ENCODE measurements around the gene RYR1. TPM values are rescaled to one million over a fixed set of nuclear protein-coding genes. Genes with fewer than 3 reads are reported as not detected.
"Not testable (repeated sequence)": the region's sequence is repeated elsewhere in the genome, so short reads cannot be mapped to it uniquely, and the experiment has no call there.

Gene RYR1
- polyA plus RNA-seq, 4 donors, result 0.81 to 2.3 TPM; not detected in 2

GRCh38 chr19:38425810-38426466, 7.6 kb upstream of the RYR1 start, which contains the start of gene RASGRP4:
TSS of gene RASGRP4 (minus strand) at chr19:38426219. CDS start at chr19:38426091, 128 bp downstream.
- Histone ChIP-seq H3K27me3 (ENCODE audit: control insufficient read depth in 3 of 3, insufficient read depth in 3 of 3, low read length in 3 of 3) (peaks cover 0 to 20% (median 0%) of the 10 kb centered on the region in 3 donors), H3K36me3 (ENCODE audit: control insufficient read depth in 3 of 3, insufficient read depth in 2 of 3, low read depth in 1 of 3, low read length in 3 of 3) (no peaks in the 10 kb centered on the region), H3K4me3 (ENCODE audit: low read depth in 1 of 3, low read length in 3 of 3) (no peak within 1 kb of the TSS), H3K4me1 (ENCODE audit: control insufficient read depth in 3 of 3, insufficient read depth in 2 of 3, low read depth in 1 of 3, low read length in 2 of 3) (no peaks in the 10 kb centered on the region), H3K9me3 (ENCODE audit: control insufficient read depth in 2 of 2, insufficient read depth in 1 of 2, low read depth in 1 of 2, low read length in 1 of 2) (no peaks in the 10 kb centered on the region), H3K27ac (ENCODE audit: low read depth in 1 of 3, low read length in 2 of 3) (no peak within 1 kb of the TSS)
- FAIRE-seq (no peak), DNase-seq (no peak)
- WGBS, 3 donors, result 25 to 43% (median 36%) methylated on average over 20 of the region's 20 CpGs

GRCh38 chr19:38427035-38427677, 6.3 kb upstream of the RYR1 start:
- 58 to 63% (median 60%) methylated on average over 11 to 17 of the region's 17 CpGs for WGBS, 3 donors
- not testable (repeated sequence) for H3K36me3 ChIP-seq (ENCODE audit: control insufficient read depth in 3 of 3, insufficient read depth in 2 of 3, low read depth in 1 of 3, low read length in 3 of 3); H3K4me1 ChIP-seq (ENCODE audit: control insufficient read depth in 3 of 3, insufficient read depth in 2 of 3, low read depth in 1 of 3, low read length in 2 of 3); DNase-seq; H3K27ac ChIP-seq (ENCODE audit: low read depth in 1 of 3, low read length in 2 of 3); FAIRE-seq; H3K4me3 ChIP-seq (ENCODE audit: low read depth in 1 of 3, low read length in 3 of 3); H3K9me3 ChIP-seq (ENCODE audit: control insufficient read depth in 2 of 2, insufficient read depth in 1 of 2, low read depth in 1 of 2, low read length in 1 of 2)
- peaks cover 0 to 18% (median 0%) of the 10 kb centered on the region in 3 donors for H3K27me3 ChIP-seq (ENCODE audit: control insufficient read depth in 3 of 3, insufficient read depth in 3 of 3, low read length in 3 of 3)

- Histone ChIP-seq H3K36me3 (ENCODE audit: control insufficient read depth in 3 of 3, insufficient read depth in 2 of 3, low read depth in 1 of 3, low read length in 3 of 3) (no peaks in the 10 kb centered on the region), H3K27ac (ENCODE audit: low read depth in 1 of 3, low read length in 2 of 3) (no peak overlapping the region), H3K27me3 (ENCODE audit: control insufficient read depth in 3 of 3, insufficient read depth in 3 of 3, low read length in 3 of 3) (peaks cover 0 to 24% (median 2%) of the 10 kb centered on the region in 3 donors), H3K4me3 (ENCODE audit: low read depth in 1 of 3, low read length in 3 of 3) (no peak overlapping the region), H3K4me1 (ENCODE audit: control insufficient read depth in 3 of 3, insufficient read depth in 2 of 3, low read depth in 1 of 3, low read length in 2 of 3) (no peaks in the 10 kb centered on the region), H3K9me3 (ENCODE audit: control insufficient read depth in 2 of 2, insufficient read depth in 1 of 2, low read depth in 1 of 2, low read length in 1 of 2) (no peaks in the 10 kb centered on the region)
- no peak for DNase-seq
- 47 to 58% (median 55%) methylated on average over 14 of the region's 14 CpGs for WGBS, 3 donors
- FAIRE-seq, result no peak
These were observed 4.3 kb upstream of the RYR1 start for GRCh38 chr19:38429055-38429810.

GRCh38 chr19:38429811-38430156, 3.7 kb upstream of the RYR1 start:
- WGBS, 3 donors, result 73 to 80% (median 80%) methylated on average over 2 of the region's 2 CpGs
- peaks cover 0 to 30% (median 4%) of the 10 kb centered on the region in 3 donors for H3K27me3 ChIP-seq (ENCODE audit: control insufficient read depth in 3 of 3, insufficient read depth in 3 of 3, low read length in 3 of 3)
- no peak overlapping the region for H3K4me3 ChIP-seq (ENCODE audit: low read depth in 1 of 3, low read length in 3 of 3)
- H3K4me1 ChIP-seq (ENCODE audit: control insufficient read depth in 3 of 3, insufficient read depth in 2 of 3, low read depth in 1 of 3, low read length in 2 of 3), result no peaks in the 10 kb centered on the region
- FAIRE-seq (no peak), DNase-seq (no peak)
- no peaks in the 10 kb centered on the region for H3K36me3 ChIP-seq (ENCODE audit: control insufficient read depth in 3 of 3, insufficient read depth in 2 of 3, low read depth in 1 of 3, low read length in 3 of 3)
- H3K9me3 ChIP-seq (ENCODE audit: control insufficient read depth in 2 of 2, insufficient read depth in 1 of 2, low read depth in 1 of 2, low read length in 1 of 2), result no peaks in the 10 kb centered on the region
- H3K27ac ChIP-seq (ENCODE audit: low read depth in 1 of 3, low read length in 2 of 3), result no peak overlapping the region

GRCh38 chr19:38430931-38431330, 2.6 kb upstream of the RYR1 start:
- no peaks in the 10 kb centered on the region for H3K9me3 ChIP-seq (ENCODE audit: control insufficient read depth in 2 of 2, insufficient read depth in 1 of 2, low read depth in 1 of 2, low read length in 1 of 2)
- WGBS, 3 donors, result 76 to 84% (median 82%) methylated on average over 7 of the region's 7 CpGs

GRCh38 chr19:38434549-38435051, 1.1 kb downstream of the RYR1 start:
- peaks cover 0 to 24% (median 6%) of the 10 kb centered on the region in 3 donors for H3K27me3 ChIP-seq (ENCODE audit: control insufficient read depth in 3 of 3, insufficient read depth in 3 of 3, low read length in 3 of 3)
- no peaks in the 10 kb centered on the region for H3K36me3 ChIP-seq (ENCODE audit: control insufficient read depth in 3 of 3, insufficient read depth in 2 of 3, low read depth in 1 of 3, low read length in 3 of 3)
- H3K9me3 ChIP-seq (ENCODE audit: control insufficient read depth in 2 of 2, insufficient read depth in 1 of 2, low read depth in 1 of 2, low read length in 1 of 2), result no peaks in the 10 kb centered on the region
- no peak overlapping the region for H3K27ac ChIP-seq (ENCODE audit: low read depth in 1 of 3, low read length in 2 of 3)
- no peak for DNase-seq
- WGBS, 3 donors, result 12 to 15% (median 14%) methylated on average over 10 to 13 of the region's 13 CpGs
- no peaks in the 10 kb centered on the region for H3K4me1 ChIP-seq (ENCODE audit: control insufficient read depth in 3 of 3, insufficient read depth in 2 of 3, low read depth in 1 of 3, low read length in 2 of 3)
- no peak for FAIRE-seq
- no peak overlapping the region for H3K4me3 ChIP-seq (ENCODE audit: low read depth in 1 of 3, low read length in 3 of 3)

More at GRCh38 chr19:38430931-38431330, 2.6 kb upstream of the RYR1 start:
- Histone ChIP-seq H3K36me3 (ENCODE audit: control insufficient read depth in 3 of 3, insufficient read depth in 2 of 3, low read depth in 1 of 3, low read length in 3 of 3) (no peaks in the 10 kb centered on the region), H3K27me3 (ENCODE audit: control insufficient read depth in 3 of 3, insufficient read depth in 3 of 3, low read length in 3 of 3) (peaks cover 0 to 30% (median 6%) of the 10 kb centered on the region in 3 donors), H3K4me3 (ENCODE audit: low read depth in 1 of 3, low read length in 3 of 3) (no peak overlapping the region), H3K4me1 (ENCODE audit: control insufficient read depth in 3 of 3, insufficient read depth in 2 of 3, low read depth in 1 of 3, low read length in 2 of 3) (no peaks in the 10 kb centered on the region), H3K27ac (ENCODE audit: low read depth in 1 of 3, low read length in 2 of 3) (no peak overlapping the region)
- FAIRE-seq (no peak), DNase-seq (no peak)

GRCh38 chr19:38437295-38437694, 3.8 kb downstream of the RYR1 start:
- no peak overlapping the region for H3K4me3 ChIP-seq (ENCODE audit: low read depth in 1 of 3, low read length in 3 of 3)
- DNase-seq (no peak), FAIRE-seq (no peak)
- peaks cover 0 to 20% (median 6%) of the 10 kb centered on the region in 3 donors for H3K27me3 ChIP-seq (ENCODE audit: control insufficient read depth in 3 of 3, insufficient read depth in 3 of 3, low read length in 3 of 3)
- H3K36me3 ChIP-seq (ENCODE audit: control insufficient read depth in 3 of 3, insufficient read depth in 2 of 3, low read depth in 1 of 3, low read length in 3 of 3), result no peaks in the 10 kb centered on the region
- no peaks in the 10 kb centered on the region for H3K9me3 ChIP-seq (ENCODE audit: control insufficient read depth in 2 of 2, insufficient read depth in 1 of 2, low read depth in 1 of 2, low read length in 1 of 2)
- H3K27ac ChIP-seq (ENCODE audit: low read depth in 1 of 3, low read length in 2 of 3), result no peak overlapping the region
- H3K4me1 ChIP-seq (ENCODE audit: control insufficient read depth in 3 of 3, insufficient read depth in 2 of 3, low read depth in 1 of 3, low read length in 2 of 3), result no peaks in the 10 kb centered on the region
- WGBS, 3 donors, result 88 to 94% (median 90%) methylated on average over 6 of the region's 6 CpGs

- no peaks in the 10 kb centered on the region for H3K4me1 ChIP-seq (ENCODE audit: control insufficient read depth in 3 of 3, insufficient read depth in 2 of 3, low read depth in 1 of 3, low read length in 2 of 3)
- no peaks in the 10 kb centered on the region for H3K36me3 ChIP-seq (ENCODE audit: control insufficient read depth in 3 of 3, insufficient read depth in 2 of 3, low read depth in 1 of 3, low read length in 3 of 3)
- no peak for FAIRE-seq
- H3K27me3 ChIP-seq (ENCODE audit: control insufficient read depth in 3 of 3, insufficient read depth in 3 of 3, low read length in 3 of 3), result peaks cover 0 to 20% (median 6%) of the 10 kb centered on the region in 3 donors
- H3K9me3 ChIP-seq (ENCODE audit: control insufficient read depth in 2 of 2, insufficient read depth in 1 of 2, low read depth in 1 of 2, low read length in 1 of 2), result no peaks in the 10 kb centered on the region
- no peak overlapping the region for H3K27ac ChIP-seq (ENCODE audit: low read depth in 1 of 3, low read length in 2 of 3)
- WGBS, 3 donors, result 74 to 88% (median 82%) methylated on average over 2 of the region's 2 CpGs
- H3K4me3 ChIP-seq (ENCODE audit: low read depth in 1 of 3, low read length in 3 of 3), result no peak overlapping the region
- no peak for DNase-seq
These were observed 4.4 kb downstream of the RYR1 start for GRCh38 chr19:38437917-38438316.
